Mesodermal cell (in vitro differentiated cells): ENCODE data around the gene KIF26B.

Source experiments
- H3K27ac ChIP-seq: 2 replicates; pipeline ENCODE4 v1.7.0; 2013; ENCODE audit warnings: mild to moderate bottlenecking, low read depth, low read length, moderate library complexity; ENCODE audit not compliant: severe bottlenecking
- H3K36me3 ChIP-seq: 2 replicates; pipeline ENCODE4 v1.7.1; 2013; ENCODE audit warnings: mild to moderate bottlenecking, low read length, moderate library complexity; ENCODE audit not compliant: control insufficient read depth, insufficient read depth
- H3K4me1 ChIP-seq: one replicate; pipeline ENCODE4 v1.7.1; 2013; ENCODE audit warnings: mild to moderate bottlenecking, low read length; ENCODE audit not compliant: insufficient read depth, control insufficient read depth, poor library complexity, severe bottlenecking
- H3K4me3 ChIP-seq: 2 replicates; pipeline ENCODE4 v1.7.0; 2013; ENCODE audit warnings: low read length, control low read depth, mild to moderate bottlenecking; ENCODE audit not compliant: insufficient read depth, poor library complexity, severe bottlenecking; ENCODE audit errors: extremely low read depth
- H3K9me3 ChIP-seq: 2 replicates; pipeline ENCODE4 v1.7.1; 2013; ENCODE audit warnings: mild to moderate bottlenecking, low read length, moderate library complexity; ENCODE audit not compliant: control insufficient read depth
- WGBS, 2 experiments: methylation state at CpG; one replicate each; pipeline ENCODE4 v1.1.5; 2013; ENCODE audit warnings: missing lambda C conversion rate in 2 of 2; ENCODE audit not compliant: insufficient coverage in 2 of 2; 5-methylcytosine and 5-hydroxymethylcytosine counted together

KIF26B gene

GRCh38 chr1:245370905-245371581 lies 216.3 kb downstream of the KIF26B start:
- WGBS, 2 experiments, result 91 to 95% methylated on average over 16 to 18 of the region's 18 CpGs
- peaks cover 14% of the 10 kb centered on the region for H3K36me3 ChIP-seq
- no peaks in the 10 kb centered on the region for H3K4me1 ChIP-seq
- no peak overlapping the region for H3K4me3 ChIP-seq
- no peak overlapping the region for H3K27ac ChIP-seq
- H3K9me3 ChIP-seq, result peaks cover 8% of the 10 kb centered on the region

GRCh38 chr1:245373131-245373530 lies 218.3 kb downstream of the KIF26B start:
- H3K27ac ChIP-seq, result no peak overlapping the region
- H3K36me3 ChIP-seq, result peaks cover 14% of the 10 kb centered on the region
- 87 to 100% methylated on average over 3 of the region's 4 CpGs for WGBS, 2 experiments
- H3K9me3 ChIP-seq, result peaks cover 8% of the 10 kb centered on the region
- no peaks in the 10 kb centered on the region for H3K4me1 ChIP-seq
- H3K4me3 ChIP-seq, result no peak overlapping the region

- no peaks in the 10 kb centered on the region for H3K4me1 ChIP-seq
- H3K4me3 ChIP-seq, result no peak overlapping the region
- no peak overlapping the region for H3K27ac ChIP-seq
- H3K9me3 ChIP-seq, result peaks cover 8% of the 10 kb centered on the region
- peaks cover 14% of the 10 kb centered on the region for H3K36me3 ChIP-seq
- WGBS, 2 experiments, result 93 to 94% methylated on average over 7 to 8 of the region's 12 CpGs
These were observed 221.1 kb downstream of the KIF26B start for GRCh38 chr1:245375789-245376460.

GRCh38 chr1:245377854-245378253 lies 223.1 kb downstream of the KIF26B start:
- 83 to 86% methylated on average over 4 to 5 of the region's 5 CpGs for whole genome bisulfite sequencing, 2 experiments
- Histone ChIP-seq H3K27ac (no peak overlapping the region), H3K4me3 (no peak overlapping the region), H3K36me3 (peaks cover 4% of the 10 kb centered on the region), H3K4me1 (no peaks in the 10 kb centered on the region), H3K9me3 (peaks cover 4% of the 10 kb centered on the region)

GRCh38 chr1:245378311-245378722 lies 223.5 kb downstream of the KIF26B start:
- WGBS, 2 experiments, result no CpG with 5 or more reads among the region's 2 CpGs
- no peak overlapping the region for H3K4me3 ChIP-seq

GRCh38 chr1:245378745-245379144 lies 224.0 kb downstream of the KIF26B start:
- H3K9me3 ChIP-seq, result peaks cover 4% of the 10 kb centered on the region
- no peak overlapping the region for H3K27ac ChIP-seq
- WGBS, 2 experiments, result 93% methylated on average over 5 of the region's 5 CpGs; no CpG with 5 or more reads in 1 of the 2 experiments
- H3K36me3 ChIP-seq, result no peaks in the 10 kb centered on the region
- no peaks in the 10 kb centered on the region for H3K4me1 ChIP-seq
- H3K4me3 ChIP-seq, result no peak overlapping the region

More at GRCh38 chr1:245378311-245378722, 223.5 kb downstream of the KIF26B start:
- Histone ChIP-seq H3K9me3 (peaks cover 4% of the 10 kb centered on the region), H3K4me1 (no peaks in the 10 kb centered on the region), H3K27ac (no peak overlapping the region), H3K36me3 (peaks cover 4% of the 10 kb centered on the region)

GRCh38 chr1:245380790-245381535 lies 226.2 kb downstream of the KIF26B start:
- Histone ChIP-seq H3K27ac (no peak overlapping the region), H3K36me3 (no peaks in the 10 kb centered on the region), H3K4me1 (no peaks in the 10 kb centered on the region), H3K4me3 (no peak overlapping the region), H3K9me3 (no peaks in the 10 kb centered on the region)
- 71 to 72% methylated on average over 9 to 11 of the region's 11 CpGs for WGBS, 2 experiments

- Histone ChIP-seq H3K9me3 (no peaks in the 10 kb centered on the region), H3K4me3 (no peak overlapping the region), H3K27ac (no peak overlapping the region), H3K4me1 (no peaks in the 10 kb centered on the region), H3K36me3 (no peaks in the 10 kb centered on the region)
- 85 to 88% methylated on average over 8 of the region's 9 CpGs for WGBS, 2 experiments
These were observed 228.2 kb downstream of the KIF26B start for GRCh38 chr1:245382981-245383380.

GRCh38 chr1:245383396-245384330 lies 228.9 kb downstream of the KIF26B start:
- no peaks in the 10 kb centered on the region for H3K36me3 ChIP-seq
- no peak overlapping the region for H3K27ac ChIP-seq
- H3K4me3 ChIP-seq, result no peak overlapping the region
- no peaks in the 10 kb centered on the region for H3K4me1 ChIP-seq
- no peaks in the 10 kb centered on the region for H3K9me3 ChIP-seq
- WGBS, 2 experiments, result 75 to 88% methylated on average over 11 to 12 of the region's 13 CpGs
